ENCODE results near the gene PPFIA3. TPM values are rescaled to one million over a fixed set of nuclear protein-coding genes. Genes with fewer than 3 reads are reported as not detected.

The PPFIA3 gene
- total RNA-seq, 1 experiment from 2014 or later, result 19.1 TPM

GRCh38 chr19:49110567-49110966 lies 8.8 kb upstream of the PPFIA3 start:
- no peak overlapping the region for H2BK20ac ChIP-seq (ENCODE audit: low read depth, low read length, poor library complexity, severe bottlenecking)
- H3K27ac ChIP-seq (ENCODE audit: insufficient read length, low read depth, low read length), result no peak overlapping the region
- H2BK15ac ChIP-seq (ENCODE audit: low read depth, low read length), result no peak overlapping the region
- H3K9me3 Mint-ChIP-seq, result peaks cover 0 to 2% of the 10 kb centered on the region in 2 experiments; a peak in 2 of 5 replicates
- H3K4me1 ChIP-seq (ENCODE audit: insufficient read depth, low read length), result no peaks in the 10 kb centered on the region
- H3K27ac Mint-ChIP-seq, result peak overlapping the region in 1 of 3 experiments; percentile 75; a peak in 1 of 7 replicates
- no peak overlapping the region for H2BK120ac ChIP-seq (ENCODE audit: low read depth, low read length, poor library complexity, severe bottlenecking)
- no CpG with 5 or more reads among the region's 3 CpGs for WGBS (ENCODE audit: extremely low coverage, insufficient read length, low lambda C conversion rate)
- peaks cover 25 to 37% (median 36%) of the 10 kb centered on the region in 3 experiments for H3K36me3 Mint-ChIP-seq (ENCODE audit: insufficient read depth in 1 of 3, low read depth in 3 of 3)
- H3K23me2 ChIP-seq (ENCODE audit: insufficient read length, low read depth, low read length, poor library complexity, severe bottlenecking), result no peaks in the 10 kb centered on the region
- H3K27me3 Mint-ChIP-seq (ENCODE audit: low read depth), result peaks cover 6% of the 10 kb centered on the region
- no peaks in the 10 kb centered on the region for H3K79me1 ChIP-seq (ENCODE audit: insufficient read depth, low read depth, low read length, poor library complexity, severe bottlenecking)
- no peak overlapping the region for H3K56ac ChIP-seq (ENCODE audit: insufficient read length, low read depth, low read length)
- no peak overlapping the region for H2AK5ac ChIP-seq (ENCODE audit: insufficient read length, low read length)
- no peaks in the 10 kb centered on the region for H3K9me3 ChIP-seq (ENCODE audit: control insufficient read depth, low read depth, low read length)
- no peak for DNase-seq
- no peak overlapping the region for H4K5ac ChIP-seq (ENCODE audit: insufficient read length, low read depth, low read length)
- H3K23ac ChIP-seq (ENCODE audit: insufficient read length, low read depth, low read length), result no peak overlapping the region
- no peak overlapping the region for H2AFZ ChIP-seq (ENCODE audit: low read length)
- no peak overlapping the region for H4K91ac ChIP-seq (ENCODE audit: insufficient read length, low read depth, low read length)
- no peaks in the 10 kb centered on the region for H3K27me3 ChIP-seq (ENCODE audit: insufficient read depth, low read length)
- TF ChIP-seq CTCF (conservative IDR thresholded peaks at IDR 0.05), result no peak
- H3K4ac ChIP-seq (ENCODE audit: low read depth, low read length), result no peak overlapping the region
- no peak overlapping the region for H3T11ph ChIP-seq (ENCODE audit: low read length)
- H2BK12ac ChIP-seq (ENCODE audit: insufficient read length, low read depth, low read length), result no peak overlapping the region
- H3K4me3 Mint-ChIP-seq, result no peak overlapping the region
- no peak overlapping the region for H3K9ac ChIP-seq (ENCODE audit: extremely low read depth, insufficient read length, low read length)
- H3K79me2 ChIP-seq (ENCODE audit: insufficient read depth, low read length), result no peaks in the 10 kb centered on the region
- no peak overlapping the region for H3K4me2 ChIP-seq (ENCODE audit: insufficient read depth, insufficient read length, low read length)
- H4K8ac ChIP-seq (replicated peaks; ENCODE audit: insufficient read length, low read depth, low read length), result no peak overlapping the region
- no peak overlapping the region for H2BK5ac ChIP-seq (ENCODE audit: insufficient read length, low read length)
- peaks cover 17 to 33% of the 10 kb centered on the region in 2 experiments for H3K4me1 Mint-ChIP-seq
- no peak overlapping the region for H3K14ac ChIP-seq (ENCODE audit: insufficient read depth, low read length)
- H4K20me1 ChIP-seq (ENCODE audit: control insufficient read depth, insufficient read depth, insufficient read length), result no peaks in the 10 kb centered on the region
- H3K18ac ChIP-seq (ENCODE audit: insufficient read length, low read depth, low read length), result no peak overlapping the region
